ENCODE data around the gene CNOT4.

- TF ChIP-seq CEBPB (IDR thresholded peaks at IDR 0.05; ENCODE audit: low read depth) (no peak), POLR2AphosphoS5 (IDR thresholded peaks at IDR 0.05; ENCODE audit: low read depth, low read length) (no peak), RAD21 (IDR thresholded peaks at IDR 0.05; ENCODE audit: low read depth) (no peak), POLR2A (IDR thresholded peaks at IDR 0.05; ENCODE audit: borderline replicate concordance, extremely low read depth, insufficient read depth, insufficient read length) (no peak), MAX (IDR thresholded peaks at IDR 0.05) (no peak), ATF3 (IDR thresholded peaks at IDR 0.05) (no peak)
- TF ChIP-seq, protein P1, sequence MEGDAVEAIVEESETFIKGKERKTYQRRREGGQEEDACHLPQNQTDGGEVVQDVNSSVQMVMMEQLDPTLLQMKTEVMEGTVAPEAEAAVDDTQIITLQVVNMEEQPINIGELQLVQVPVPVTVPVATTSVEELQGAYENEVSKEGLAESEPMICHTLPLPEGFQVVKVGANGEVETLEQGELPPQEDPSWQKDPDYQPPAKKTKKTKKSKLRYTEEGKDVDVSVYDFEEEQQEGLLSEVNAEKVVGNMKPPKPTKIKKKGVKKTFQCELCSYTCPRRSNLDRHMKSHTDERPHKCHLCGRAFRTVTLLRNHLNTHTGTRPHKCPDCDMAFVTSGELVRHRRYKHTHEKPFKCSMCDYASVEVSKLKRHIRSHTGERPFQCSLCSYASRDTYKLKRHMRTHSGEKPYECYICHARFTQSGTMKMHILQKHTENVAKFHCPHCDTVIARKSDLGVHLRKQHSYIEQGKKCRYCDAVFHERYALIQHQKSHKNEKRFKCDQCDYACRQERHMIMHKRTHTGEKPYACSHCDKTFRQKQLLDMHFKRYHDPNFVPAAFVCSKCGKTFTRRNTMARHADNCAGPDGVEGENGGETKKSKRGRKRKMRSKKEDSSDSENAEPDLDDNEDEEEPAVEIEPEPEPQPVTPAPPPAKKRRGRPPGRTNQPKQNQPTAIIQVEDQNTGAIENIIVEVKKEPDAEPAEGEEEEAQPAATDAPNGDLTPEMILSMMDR (IDR thresholded peaks at IDR 0.05 in 2 of 3, conservative IDR thresholded peaks at IDR 0.05 in 1 of 3; ENCODE audit: borderline replicate concordance in 1 of 3, insufficient read depth in 1 of 3, low read depth in 2 of 3, low read length in 2 of 3) = no peak
Measured at GRCh38 chr7:135552148-135552547, 42.2 kb upstream of the CNOT4 start.
